ENCODE data around the gene PROM2. TPM values are rescaled to one million over a fixed set of nuclear protein-coding genes. Genes with fewer than 3 reads are reported as not detected.

PROM2 gene
- total RNA-seq, 1 donor from 2014 or later: 18.5 TPM

GRCh38 chr2:95287806-95288205 is 13.6 kb downstream of the PROM2 start:
- Mint-ChIP-seq H3K4me3 (no peak overlapping the region), H3K4me1 (ENCODE audit: unreplicated experiment) (no peaks in the 10 kb centered on the region), H3K9me3 (peaks cover 8% of the 10 kb centered on the region), H3K27ac (no peak overlapping the region), H3K36me3 (peaks cover 10% of the 10 kb centered on the region), H3K27me3 (no peaks in the 10 kb centered on the region)
- no peak for DNase-seq (ENCODE audit: extremely low spot score, unreplicated experiment)
- no peak for TF ChIP-seq CTCF (conservative IDR thresholded peaks at IDR 0.05)

GRCh38 chr2:95289253-95289652 is 15.0 kb downstream of the PROM2 start:
- TF ChIP-seq CTCF (conservative IDR thresholded peaks at IDR 0.05): no peak

GRCh38 chr2:95291222-95291621 is 17.0 kb downstream of the PROM2 start:
- peaks cover 8% of the 10 kb centered on the region for H3K9me3 Mint-ChIP-seq
- H3K36me3 Mint-ChIP-seq: peaks cover 10% of the 10 kb centered on the region
- no peak overlapping the region for H3K27ac Mint-ChIP-seq
- no peaks in the 10 kb centered on the region for H3K27me3 Mint-ChIP-seq
- DNase-seq (ENCODE audit: extremely low spot score, unreplicated experiment): no peak
- H3K4me3 Mint-ChIP-seq: no peak overlapping the region
- TF ChIP-seq CTCF (conservative IDR thresholded peaks at IDR 0.05): no peak
- no peaks in the 10 kb centered on the region for H3K4me1 Mint-ChIP-seq (ENCODE audit: unreplicated experiment)

More at GRCh38 chr2:95289253-95289652, 15.0 kb downstream of the PROM2 start:
- H3K9me3 Mint-ChIP-seq: peaks cover 8% of the 10 kb centered on the region
- no peaks in the 10 kb centered on the region for H3K27me3 Mint-ChIP-seq
- H3K36me3 Mint-ChIP-seq: peaks cover 10% of the 10 kb centered on the region
- no peaks in the 10 kb centered on the region for H3K4me1 Mint-ChIP-seq (ENCODE audit: unreplicated experiment)
- no peak for DNase-seq (ENCODE audit: extremely low spot score, unreplicated experiment)
- H3K4me3 Mint-ChIP-seq: no peak overlapping the region
- no peak overlapping the region for H3K27ac Mint-ChIP-seq

- Mint-ChIP-seq H3K4me3 (no peak overlapping the region), H3K27me3 (no peaks in the 10 kb centered on the region), H3K4me1 (ENCODE audit: unreplicated experiment) (peaks cover 9% of the 10 kb centered on the region), H3K27ac (no peak overlapping the region), H3K36me3 (peaks cover 10% of the 10 kb centered on the region), H3K9me3 (peaks cover 8% of the 10 kb centered on the region)
- TF ChIP-seq CTCF (conservative IDR thresholded peaks at IDR 0.05): no peak
- DNase-seq (ENCODE audit: extremely low spot score, unreplicated experiment): no peak
These were observed 18.5 kb downstream of the PROM2 start for GRCh38 chr2:95292623-95293260.

- H3K27ac Mint-ChIP-seq: no peak overlapping the region
These were observed 20.5 kb downstream of the PROM2 start for GRCh38 chr2:95294579-95295250.

More at GRCh38 chr2:95294579-95295250, 20.5 kb downstream of the PROM2 start:
- TF ChIP-seq CTCF (conservative IDR thresholded peaks at IDR 0.05): no peak
- no peaks in the 10 kb centered on the region for H3K27me3 Mint-ChIP-seq
- DNase-seq (ENCODE audit: extremely low spot score, unreplicated experiment): no peak
- peaks cover 13% of the 10 kb centered on the region for H3K4me1 Mint-ChIP-seq (ENCODE audit: unreplicated experiment)
- peaks cover 10% of the 10 kb centered on the region for H3K36me3 Mint-ChIP-seq
- no peak overlapping the region for H3K4me3 Mint-ChIP-seq
- H3K9me3 Mint-ChIP-seq: peaks cover 8% of the 10 kb centered on the region
